Measurements from ENCODE around the gene SPOP. TPM values are rescaled to one million over a fixed set of nuclear protein-coding genes. Genes with fewer than 3 reads are reported as not detected.

The SPOP gene
- total RNA-seq, 1 experiment from 2014 or later: 58.0 TPM

GRCh38 chr17:49618028-49618611 lies 59.8 kb downstream of the SPOP start:
- CTCF ChIA-PET: no interaction called here
- in situ Hi-C loops (cut with HindIII; ENCODE audit: low pct_unique_long_range_greater_than_20kb, low sequenced_read_pairs): no loop called here

GRCh38 chr17:49616601-49617131 lies 61.2 kb downstream of the SPOP start:
- CTCF ChIA-PET: no interaction called here
- BruUV-seq (replicated peaks): no TSS peak
- in situ Hi-C loops (cut with HindIII; ENCODE audit: low pct_unique_long_range_greater_than_20kb, low sequenced_read_pairs): no loop called here
- POLR2A ChIA-PET: no interaction called here
- intact Hi-C loops (cut with micrococcal nuclease; ENCODE audit: unreplicated experiment): no loop called here
- H3K9me3 ChIP-seq (ENCODE audit: control insufficient read depth, insufficient read depth, low read depth, low read length): no peaks in the 10 kb centered on the region
- H3K27me3 ChIP-seq (ENCODE audit: control insufficient read depth, insufficient read depth, low read length): no peaks in the 10 kb centered on the region
- peaks cover 12% of the 10 kb centered on the region for H3K36me3 ChIP-seq (ENCODE audit: control insufficient read depth, insufficient read depth, low read length)
- no peak overlapping the region for H3K4me3 ChIP-seq (ENCODE audit: low read depth in 2 of 2, low read length in 2 of 2)
- no peaks in the 10 kb centered on the region for H3K4me1 ChIP-seq (ENCODE audit: control insufficient read depth, insufficient read depth, low read length)
- H3K27ac ChIP-seq (ENCODE audit: low read length): no peak overlapping the region
- no peak for TF ChIP-seq TCF7L2 (IDR thresholded peaks at IDR 0.05; ENCODE audit: low read depth, low read length)
- no peak for TF ChIP-seq POLR2AphosphoS5 (IDR thresholded peaks at IDR 0.05; ENCODE audit: low read depth, low read length)
- TF ChIP-seq, protein P1, sequence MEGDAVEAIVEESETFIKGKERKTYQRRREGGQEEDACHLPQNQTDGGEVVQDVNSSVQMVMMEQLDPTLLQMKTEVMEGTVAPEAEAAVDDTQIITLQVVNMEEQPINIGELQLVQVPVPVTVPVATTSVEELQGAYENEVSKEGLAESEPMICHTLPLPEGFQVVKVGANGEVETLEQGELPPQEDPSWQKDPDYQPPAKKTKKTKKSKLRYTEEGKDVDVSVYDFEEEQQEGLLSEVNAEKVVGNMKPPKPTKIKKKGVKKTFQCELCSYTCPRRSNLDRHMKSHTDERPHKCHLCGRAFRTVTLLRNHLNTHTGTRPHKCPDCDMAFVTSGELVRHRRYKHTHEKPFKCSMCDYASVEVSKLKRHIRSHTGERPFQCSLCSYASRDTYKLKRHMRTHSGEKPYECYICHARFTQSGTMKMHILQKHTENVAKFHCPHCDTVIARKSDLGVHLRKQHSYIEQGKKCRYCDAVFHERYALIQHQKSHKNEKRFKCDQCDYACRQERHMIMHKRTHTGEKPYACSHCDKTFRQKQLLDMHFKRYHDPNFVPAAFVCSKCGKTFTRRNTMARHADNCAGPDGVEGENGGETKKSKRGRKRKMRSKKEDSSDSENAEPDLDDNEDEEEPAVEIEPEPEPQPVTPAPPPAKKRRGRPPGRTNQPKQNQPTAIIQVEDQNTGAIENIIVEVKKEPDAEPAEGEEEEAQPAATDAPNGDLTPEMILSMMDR (IDR thresholded peaks at IDR 0.05): no peak
- no peak for TF ChIP-seq SIN3A (IDR thresholded peaks at IDR 0.05; ENCODE audit: borderline replicate concordance, insufficient read depth, low read depth, low read length)
- no peak for TF ChIP-seq REST (IDR thresholded peaks at IDR 0.05; ENCODE audit: insufficient read depth in 1 of 2, low read depth in 2 of 2, low read length in 1 of 2)
- no peak for ATAC-seq
- no peak for DNase-seq (ENCODE audit: low read depth, low spot score)

More at GRCh38 chr17:49618028-49618611, 59.8 kb downstream of the SPOP start:
- no peaks in the 10 kb centered on the region for H3K27me3 ChIP-seq (ENCODE audit: control insufficient read depth, insufficient read depth, low read length)
- TF ChIP-seq TCF7L2 (IDR thresholded peaks at IDR 0.05; ENCODE audit: low read depth, low read length) (no peak), REST (IDR thresholded peaks at IDR 0.05; ENCODE audit: insufficient read depth in 1 of 2, low read depth in 2 of 2, low read length in 1 of 2) (no peak), POLR2AphosphoS5 (IDR thresholded peaks at IDR 0.05; ENCODE audit: low read depth, low read length) (no peak), SIN3A (IDR thresholded peaks at IDR 0.05; ENCODE audit: borderline replicate concordance, insufficient read depth, low read depth, low read length) (no peak)
- TF ChIP-seq, protein P1 (IDR thresholded peaks at IDR 0.05): no peak
- ATAC-seq (no peak), DNase-seq (ENCODE audit: low read depth, low spot score) (no peak)
- no peak overlapping the region for H3K4me3 ChIP-seq (ENCODE audit: low read depth in 2 of 2, low read length in 2 of 2)
- peaks cover 12% of the 10 kb centered on the region for H3K36me3 ChIP-seq (ENCODE audit: control insufficient read depth, insufficient read depth, low read length)
- intact Hi-C loops (cut with micrococcal nuclease; ENCODE audit: unreplicated experiment): no loop called here
- H3K4me1 ChIP-seq (ENCODE audit: control insufficient read depth, insufficient read depth, low read length): no peaks in the 10 kb centered on the region
- no peak overlapping the region for H3K27ac ChIP-seq (ENCODE audit: low read length)
- no peaks in the 10 kb centered on the region for H3K9me3 ChIP-seq (ENCODE audit: control insufficient read depth, insufficient read depth, low read depth, low read length)
- BruUV-seq (replicated peaks): no TSS peak
- POLR2A ChIA-PET: interaction anchor here (0.6 kb wide), 1 partner anchor 200 kb away, joined by 8 read pairs; no protein-coding TSS in a partner anchor
